CD4-positive, alpha-beta T cell treated with Interleukin-17A for 1 hour (primary cell): ENCODE results near the gene SERPING1.

Experiments used
- DNase-seq: peaks from one replicate; pipeline ENCODE4 v3.0.0-alpha.2; 2020

Gene SERPING1

GRCh38 chr11:57638811-57639320, 41.4 kb downstream of the SERPING1 start:
- peak; percentile 33 for DNase-seq

- no peak for DNase-seq
These were observed 42.0 kb downstream of the SERPING1 start for GRCh38 chr11:57639321-57640067.

GRCh38 chr11:57640068-57640800, 42.7 kb downstream of the SERPING1 start:
- DNase-seq: no peak

GRCh38 chr11:57641011-57641807, 43.7 kb downstream of the SERPING1 start:
- DNase-seq: peak; percentile 54

- DNase-seq: no peak
These were observed 46.3 kb downstream of the SERPING1 start for GRCh38 chr11:57643802-57644201.

GRCh38 chr11:57644748-57645688, 47.5 kb downstream of the SERPING1 start:
- DNase-seq: peak; percentile 91

GRCh38 chr11:57645689-57646085, 48.2 kb downstream of the SERPING1 start:
- no peak for DNase-seq

GRCh38 chr11:57646194-57646798, 48.8 kb downstream of the SERPING1 start:
- DNase-seq: no peak

- no peak for DNase-seq
These were observed 49.4 kb downstream of the SERPING1 start for GRCh38 chr11:57646799-57647303.

GRCh38 chr11:57647372-57647771, 49.9 kb downstream of the SERPING1 start:
- DNase-seq: no peak

GRCh38 chr11:57647960-57648800, 50.7 kb downstream of the SERPING1 start:
- no peak for DNase-seq

- DNase-seq: no peak
These were observed 51.6 kb downstream of the SERPING1 start for GRCh38 chr11:57648801-57649735.

GRCh38 chr11:57649826-57650738, 52.6 kb downstream of the SERPING1 start, which contains the start of gene YPEL4:
Gene YPEL4 (minus strand): TSS chr11:57649912. CDS start chr11:57647107, 2,805 bp downstream.
- peak; percentile 82 for DNase-seq

- DNase-seq: no peak
These were observed 53.2 kb downstream of the SERPING1 start for GRCh38 chr11:57650739-57651090.

GRCh38 chr11:57651408-57651807, 53.9 kb downstream of the SERPING1 start:
- no peak for DNase-seq

- peak; percentile 53 for DNase-seq
These were observed 54.7 kb downstream of the SERPING1 start for GRCh38 chr11:57652230-57652629.

- no peak for DNase-seq
These were observed 55.2 kb downstream of the SERPING1 start for GRCh38 chr11:57652662-57653061.

- DNase-seq: no peak
These were observed 55.7 kb downstream of the SERPING1 start for GRCh38 chr11:57653163-57653562.
